ENCODE measurements around the gene AMPD3. TPM values are rescaled to one million over a fixed set of nuclear protein-coding genes. Genes with fewer than 3 reads are reported as not detected.

AMPD3 gene
- polyA plus RNA-seq, 1 of the 3 experiments (the other 2 are of a cell fraction), result 1.7 TPM

DNA sequence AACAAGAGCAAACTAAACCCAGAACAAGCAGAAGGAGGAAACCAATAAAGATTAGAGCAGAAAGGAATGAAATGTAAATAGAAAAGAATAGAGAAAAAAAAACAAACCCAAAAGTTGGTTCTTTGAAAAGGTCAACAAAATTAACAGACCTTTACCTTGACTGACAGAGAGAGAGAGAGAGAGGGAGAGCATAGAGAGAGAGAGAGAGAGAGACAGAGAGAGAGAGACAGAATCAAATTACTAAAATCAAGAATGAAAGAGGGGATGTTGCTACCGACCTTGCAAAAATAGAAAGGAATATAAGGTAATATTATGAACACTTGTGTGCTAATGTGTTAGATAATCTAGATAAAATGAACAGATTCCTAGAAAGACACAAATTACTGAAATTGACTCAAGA is 22.6 kb upstream of the AMPD3 start:
- H3K4me1 ChIP-seq (ENCODE audit: control insufficient read depth in 1 of 2, insufficient read depth in 2 of 2, low read depth in 1 of 2, low read length in 1 of 2), result no peaks in the 10 kb centered on the region; a peak in 1 of 4 replicates
- ChIA-PET POLR2A (no interaction called here), CTCF (no interaction called here)
- no peaks in the 10 kb centered on the region for H3K36me3 ChIP-seq (replicated peaks in 1 of 2; ENCODE audit: control insufficient read depth in 1 of 2, insufficient read depth in 2 of 2, low read length in 1 of 2)
- no peaks in the 10 kb centered on the region for H3K79me2 ChIP-seq (ENCODE audit: insufficient read depth)
- no peak overlapping the region for H3K4me2 ChIP-seq
- no peak overlapping the region for H3K27ac ChIP-seq (ENCODE audit: low read depth in 2 of 2, low read length in 1 of 2)
- H2AFZ ChIP-seq (ENCODE audit: low read depth), result no peak overlapping the region
- no peak overlapping the region for H3K9ac ChIP-seq
- TF ChIP-seq RAD21 (IDR thresholded peaks at IDR 0.05; ENCODE audit: low read length) (no peak), EP300 (IDR thresholded peaks at IDR 0.05; ENCODE audit: borderline replicate concordance in 1 of 2, low read depth in 1 of 2, low read length in 1 of 2) (no peak), EZH2phosphoT487 (IDR thresholded peaks at IDR 0.05; ENCODE audit: borderline replicate concordance, low read depth) (no peak), POLR2AphosphoS5 (IDR thresholded peaks at IDR 0.05; ENCODE audit: low read depth, low read length) (no peak), SMC3 (IDR thresholded peaks at IDR 0.05; ENCODE audit: low read depth, low read length) (no peak), TCF12 (IDR thresholded peaks at IDR 0.05) (no peak), YY1 (IDR thresholded peaks at IDR 0.05; ENCODE audit: low read depth) (no peak), RCOR1 (IDR thresholded peaks at IDR 0.05; ENCODE audit: low read length) (no peak), FOSL2 (IDR thresholded peaks at IDR 0.05; ENCODE audit: borderline replicate concordance, low read depth) (no peak), MAX (IDR thresholded peaks at IDR 0.05; ENCODE audit: low read depth) (no peak), JUND (IDR thresholded peaks at IDR 0.05) (no peak), NRF1 (IDR thresholded peaks at IDR 0.05; ENCODE audit: low read depth, low read length) (no peak)
- TF ChIP-seq, protein P1, sequence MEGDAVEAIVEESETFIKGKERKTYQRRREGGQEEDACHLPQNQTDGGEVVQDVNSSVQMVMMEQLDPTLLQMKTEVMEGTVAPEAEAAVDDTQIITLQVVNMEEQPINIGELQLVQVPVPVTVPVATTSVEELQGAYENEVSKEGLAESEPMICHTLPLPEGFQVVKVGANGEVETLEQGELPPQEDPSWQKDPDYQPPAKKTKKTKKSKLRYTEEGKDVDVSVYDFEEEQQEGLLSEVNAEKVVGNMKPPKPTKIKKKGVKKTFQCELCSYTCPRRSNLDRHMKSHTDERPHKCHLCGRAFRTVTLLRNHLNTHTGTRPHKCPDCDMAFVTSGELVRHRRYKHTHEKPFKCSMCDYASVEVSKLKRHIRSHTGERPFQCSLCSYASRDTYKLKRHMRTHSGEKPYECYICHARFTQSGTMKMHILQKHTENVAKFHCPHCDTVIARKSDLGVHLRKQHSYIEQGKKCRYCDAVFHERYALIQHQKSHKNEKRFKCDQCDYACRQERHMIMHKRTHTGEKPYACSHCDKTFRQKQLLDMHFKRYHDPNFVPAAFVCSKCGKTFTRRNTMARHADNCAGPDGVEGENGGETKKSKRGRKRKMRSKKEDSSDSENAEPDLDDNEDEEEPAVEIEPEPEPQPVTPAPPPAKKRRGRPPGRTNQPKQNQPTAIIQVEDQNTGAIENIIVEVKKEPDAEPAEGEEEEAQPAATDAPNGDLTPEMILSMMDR (IDR thresholded peaks at IDR 0.05), result no peak
- H3K9me2 ChIP-seq, result no peaks in the 10 kb centered on the region
- no peak overlapping the region for H3K4me3 ChIP-seq (ENCODE audit: low read depth in 2 of 2, low read length in 1 of 2)
- H4K20me1 ChIP-seq (ENCODE audit: insufficient read depth), result no peaks in the 10 kb centered on the region
- 36% methylated on average over 1 of the region's 1 CpG for WGBS (ENCODE audit: low lambda C conversion rate)
- no peaks in the 10 kb centered on the region; the same call in 1 of the 2 replicates for H3K27me3 ChIP-seq (ENCODE audit: insufficient read depth)
- DNase-seq, result no peak
- no peaks in the 10 kb centered on the region for H3F3A ChIP-seq (replicated peaks; ENCODE audit: insufficient read depth)
- no peaks in the 10 kb centered on the region for H3K9me3 ChIP-seq

DNA sequence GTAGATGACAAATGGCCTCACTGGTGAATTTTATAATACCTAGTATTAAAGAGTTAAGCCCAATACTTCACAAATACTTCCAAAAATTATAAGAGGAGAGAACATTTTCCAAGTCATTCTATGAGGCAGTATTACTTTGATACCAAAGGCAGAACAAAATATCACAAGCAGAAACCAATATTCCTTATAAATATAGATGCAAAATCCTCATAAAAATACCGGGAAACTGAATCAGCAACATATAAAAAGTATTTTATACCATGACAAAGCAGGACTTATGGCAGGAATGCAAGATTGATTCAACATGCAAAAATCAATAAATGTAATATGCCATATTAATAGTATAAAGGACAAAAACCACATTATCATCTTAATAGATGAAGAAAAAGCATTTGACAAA is 22.1 kb upstream of the AMPD3 start:
- Histone ChIP-seq H3K4me3 (ENCODE audit: low read depth in 2 of 2, low read length in 1 of 2) (no peak overlapping the region), H2AFZ (ENCODE audit: low read depth) (no peak overlapping the region), H3K27ac (ENCODE audit: low read depth in 2 of 2, low read length in 1 of 2) (no peak overlapping the region), H3K36me3 (replicated peaks in 1 of 2; ENCODE audit: control insufficient read depth in 1 of 2, insufficient read depth in 2 of 2, low read length in 1 of 2) (no peaks in the 10 kb centered on the region), H3K9me3 (no peaks in the 10 kb centered on the region), H3K79me2 (ENCODE audit: insufficient read depth) (no peaks in the 10 kb centered on the region), H3K27me3 (ENCODE audit: insufficient read depth) (no peaks in the 10 kb centered on the region; the same call in 1 of the 2 replicates), H3K4me2 (no peak overlapping the region), H3K9ac (no peak overlapping the region), H4K20me1 (ENCODE audit: insufficient read depth) (no peaks in the 10 kb centered on the region), H3F3A (replicated peaks; ENCODE audit: insufficient read depth) (no peaks in the 10 kb centered on the region), H3K4me1 (ENCODE audit: control insufficient read depth in 1 of 2, insufficient read depth in 2 of 2, low read depth in 1 of 2, low read length in 1 of 2) (no peaks in the 10 kb centered on the region; a peak in 1 of 4 replicates), H3K9me2 (no peaks in the 10 kb centered on the region)
- CTCF ChIA-PET, result interaction anchor here (0.7 kb wide), 1 partner anchor 21 kb away, joined by 3 read pairs; no protein-coding TSS in a partner anchor
- POLR2A ChIA-PET, result no interaction called here
- WGBS (ENCODE audit: low lambda C conversion rate), result 49% methylated on average over 1 of the region's 1 CpG
- DNase-seq, result no peak
- no peak for TF ChIP-seq RAD21 (IDR thresholded peaks at IDR 0.05; ENCODE audit: low read length)
- TF ChIP-seq, protein P2, sequence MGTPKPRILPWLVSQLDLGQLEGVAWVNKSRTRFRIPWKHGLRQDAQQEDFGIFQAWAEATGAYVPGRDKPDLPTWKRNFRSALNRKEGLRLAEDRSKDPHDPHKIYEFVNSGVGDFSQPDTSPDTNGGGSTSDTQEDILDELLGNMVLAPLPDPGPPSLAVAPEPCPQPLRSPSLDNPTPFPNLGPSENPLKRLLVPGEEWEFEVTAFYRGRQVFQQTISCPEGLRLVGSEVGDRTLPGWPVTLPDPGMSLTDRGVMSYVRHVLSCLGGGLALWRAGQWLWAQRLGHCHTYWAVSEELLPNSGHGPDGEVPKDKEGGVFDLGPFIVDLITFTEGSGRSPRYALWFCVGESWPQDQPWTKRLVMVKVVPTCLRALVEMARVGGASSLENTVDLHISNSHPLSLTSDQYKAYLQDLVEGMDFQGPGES (IDR thresholded peaks at IDR 0.05; ENCODE audit: low read depth, low read length), result no peak
- TF ChIP-seq, protein P1 (IDR thresholded peaks at IDR 0.05), result no peak
- TF ChIP-seq, protein P3, sequence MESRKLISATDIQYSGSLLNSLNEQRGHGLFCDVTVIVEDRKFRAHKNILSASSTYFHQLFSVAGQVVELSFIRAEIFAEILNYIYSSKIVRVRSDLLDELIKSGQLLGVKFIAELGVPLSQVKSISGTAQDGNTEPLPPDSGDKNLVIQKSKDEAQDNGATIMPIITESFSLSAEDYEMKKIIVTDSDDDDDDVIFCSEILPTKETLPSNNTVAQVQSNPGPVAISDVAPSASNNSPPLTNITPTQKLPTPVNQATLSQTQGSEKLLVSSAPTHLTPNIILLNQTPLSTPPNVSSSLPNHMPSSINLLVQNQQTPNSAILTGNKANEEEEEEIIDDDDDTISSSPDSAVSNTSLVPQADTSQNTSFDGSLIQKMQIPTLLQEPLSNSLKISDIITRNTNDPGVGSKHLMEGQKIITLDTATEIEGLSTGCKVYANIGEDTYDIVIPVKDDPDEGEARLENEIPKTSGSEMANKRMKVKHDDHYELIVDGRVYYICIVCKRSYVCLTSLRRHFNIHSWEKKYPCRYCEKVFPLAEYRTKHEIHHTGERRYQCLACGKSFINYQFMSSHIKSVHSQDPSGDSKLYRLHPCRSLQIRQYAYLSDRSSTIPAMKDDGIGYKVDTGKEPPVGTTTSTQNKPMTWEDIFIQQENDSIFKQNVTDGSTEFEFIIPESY (IDR thresholded peaks at IDR 0.05; ENCODE audit: borderline replicate concordance, low read depth), result no peak
